ENCODE data around the gene NEK8.
A peak's percentile ranks its signal among the peaks of the same experiment; 100 is the strongest.

Gene NEK8

DNA sequence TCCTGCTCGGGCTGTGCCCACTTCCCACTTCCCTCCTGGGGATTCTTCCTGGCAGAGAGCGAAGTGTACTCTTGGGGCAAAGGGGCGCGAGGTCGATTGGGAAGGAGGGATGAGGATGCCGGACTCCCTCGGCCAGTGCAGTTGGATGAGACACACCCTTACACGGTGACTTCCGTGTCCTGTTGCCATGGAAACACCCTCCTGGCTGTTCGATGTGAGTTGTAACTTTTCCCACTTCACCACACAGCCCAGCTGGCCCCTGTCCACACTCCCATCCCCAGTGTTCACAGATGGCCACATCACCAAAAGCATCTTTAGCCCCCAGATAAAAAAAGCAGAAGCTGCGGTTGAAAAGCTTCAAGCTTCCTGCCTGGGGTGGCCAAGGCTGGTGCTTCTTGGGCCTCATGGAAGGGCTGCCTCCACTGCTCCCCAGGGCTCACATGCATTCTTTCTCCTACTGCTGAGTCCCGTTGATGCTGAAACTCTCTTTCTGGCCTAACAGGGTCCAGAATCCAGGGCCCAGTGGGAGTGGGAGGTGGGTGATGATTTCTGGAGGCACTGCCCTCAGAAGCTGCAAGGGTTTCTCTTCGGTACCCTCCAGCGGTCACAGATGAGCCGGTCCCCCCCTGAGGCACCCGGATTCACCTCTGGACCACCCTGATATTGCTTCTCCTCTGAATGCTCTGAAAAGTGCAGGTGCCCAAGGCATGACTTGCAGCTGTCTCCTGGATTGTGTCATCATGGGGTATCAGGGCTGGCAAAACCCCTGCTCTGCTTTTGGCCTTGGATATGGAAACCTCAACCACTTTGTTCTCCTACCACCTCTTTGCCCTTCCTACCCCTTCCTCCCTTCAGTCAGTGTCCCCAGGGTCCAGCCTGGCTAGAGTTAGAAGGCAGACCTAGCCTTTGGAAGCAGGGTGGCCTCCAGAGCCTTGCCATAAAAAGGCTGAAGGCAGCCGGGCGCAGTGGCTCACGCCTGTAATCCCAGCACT is 13.1 kb downstream of the NEK8 start:
- FAIRE-seq (peak; percentile 94), DNase-seq (ENCODE audit: extremely low spot score, insufficient read length, low read depth) (no peak)

DNA sequence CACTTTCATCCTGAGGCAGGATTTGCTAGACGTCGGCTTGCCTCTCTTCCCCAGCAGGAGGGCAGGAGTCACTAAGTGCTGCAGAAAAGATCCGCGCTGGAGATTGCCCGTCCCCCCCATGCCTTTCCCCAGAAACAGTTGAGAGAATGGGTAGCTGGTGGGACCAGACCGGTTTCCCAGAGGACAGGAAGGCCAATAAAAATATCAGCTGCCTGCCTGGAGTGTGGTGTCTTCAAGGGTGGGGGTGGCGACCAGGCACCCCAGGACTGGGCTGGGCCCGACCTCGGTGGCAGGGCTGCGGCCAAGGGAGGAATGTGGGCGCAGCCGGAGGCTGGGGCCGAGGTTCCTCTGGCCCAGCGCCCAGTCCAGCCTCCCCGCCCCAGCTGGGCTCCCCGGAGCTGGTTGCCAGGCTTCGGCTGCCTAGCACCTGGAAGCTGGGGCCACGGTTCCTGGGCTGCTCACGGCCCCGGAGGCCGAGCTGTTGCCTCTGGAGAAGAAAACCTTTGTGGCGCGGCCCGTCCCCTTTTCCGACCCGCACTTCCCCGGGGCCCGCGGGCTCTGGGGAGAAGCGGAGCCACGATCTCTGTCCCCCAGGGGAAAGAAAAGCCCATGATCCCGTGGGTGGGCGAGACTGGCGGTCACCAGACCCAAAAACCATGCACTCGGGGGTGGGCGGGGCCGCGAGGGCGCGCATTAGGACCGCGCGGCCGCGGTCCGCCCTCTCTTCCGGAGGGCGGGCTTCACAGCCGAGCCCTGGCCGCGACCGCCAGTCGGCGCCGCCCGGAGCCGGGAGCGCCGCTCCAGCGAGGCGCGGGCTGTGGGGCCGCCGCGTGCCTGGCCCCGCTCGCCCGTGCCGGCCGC is 14.9 kb downstream of the NEK8 start, which contains the start of gene TRAF4:
Gene TRAF4, plus strand, starts transcription at position 769 of the 861 bp plus-strand sequence. CDS start 102 bp downstream, outside the sequence.
- peak; percentile 48 for FAIRE-seq
- no peak for DNase-seq (ENCODE audit: extremely low spot score, insufficient read length, low read depth)

DNA sequence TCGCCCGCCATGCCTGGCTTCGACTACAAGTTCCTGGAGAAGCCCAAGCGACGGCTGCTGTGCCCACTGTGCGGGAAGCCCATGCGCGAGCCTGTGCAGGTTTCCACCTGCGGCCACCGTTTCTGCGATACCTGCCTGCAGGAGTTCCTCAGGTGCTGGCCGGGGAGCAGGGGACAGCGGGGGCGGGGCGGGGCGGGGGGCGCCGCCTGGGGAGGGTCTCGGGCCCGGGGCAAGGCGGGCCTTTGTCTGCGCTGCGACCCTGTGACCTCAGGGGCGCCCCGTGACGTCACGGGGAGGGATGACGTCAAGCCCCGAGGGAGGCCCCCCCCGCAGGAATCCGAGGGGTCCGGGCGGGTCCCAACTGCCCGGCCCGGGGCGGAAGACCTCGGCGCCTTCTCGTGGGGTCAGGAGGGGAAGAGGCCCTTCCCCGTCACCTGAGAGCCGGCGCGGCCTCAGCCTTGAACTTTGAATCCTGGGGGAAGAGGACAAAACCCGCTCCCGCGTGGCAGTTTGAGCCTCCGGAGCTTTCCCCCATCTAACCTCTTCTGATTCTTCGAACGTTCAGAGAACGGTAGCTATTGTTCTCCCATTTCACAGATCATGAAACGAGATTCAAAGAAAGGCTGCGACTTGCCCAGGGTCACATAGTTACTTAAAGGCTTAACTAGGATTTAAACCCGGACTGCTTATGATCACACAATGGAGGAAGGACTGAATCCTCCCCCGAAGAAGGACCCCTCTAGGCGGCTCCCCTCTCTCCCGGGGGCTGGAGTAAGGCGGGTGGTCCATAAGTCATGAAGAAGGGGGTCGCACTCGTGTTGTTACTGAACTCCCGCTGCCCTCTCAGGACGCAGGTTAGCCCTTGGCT is 15.8 kb downstream of the NEK8 start:
- DNase-seq (ENCODE audit: extremely low spot score, insufficient read length, low read depth) (no peak), FAIRE-seq (no peak)

GRCh38 chr17:28744972-28745785 is 16.6 kb downstream of the NEK8 start:
- DNase-seq (ENCODE audit: extremely low spot score, insufficient read length, low read depth) (no peak), FAIRE-seq (no peak)

- no peak for FAIRE-seq
These were observed 17.3 kb downstream of the NEK8 start for GRCh38 chr17:28745786-28746411.

DNA sequence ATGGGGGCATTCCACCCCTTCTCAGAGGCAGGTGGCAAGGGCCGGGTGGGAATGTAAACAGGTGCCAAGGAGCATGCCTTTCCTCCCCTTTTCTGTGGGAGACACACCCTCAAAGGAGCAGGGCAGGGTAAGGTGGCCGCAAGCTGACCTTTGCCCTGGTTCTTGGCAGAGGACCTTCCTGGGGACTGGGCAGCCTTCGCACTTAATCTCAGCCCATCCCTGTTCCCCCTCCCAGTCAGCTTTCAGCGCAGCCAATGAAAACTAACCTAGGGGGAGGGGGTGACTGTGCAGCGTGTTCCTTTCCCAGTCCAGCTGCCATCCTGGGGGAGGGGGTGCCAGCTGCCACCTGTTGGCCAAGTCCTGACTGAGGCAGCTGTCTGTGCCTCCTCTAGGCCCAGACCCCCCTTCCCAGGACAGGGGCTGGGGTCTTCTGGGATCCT is 18.0 kb downstream of the NEK8 start:
- DNase-seq (ENCODE audit: extremely low spot score, insufficient read length, low read depth) (no peak), FAIRE-seq (no peak)

More at GRCh38 chr17:28745786-28746411, 17.3 kb downstream of the NEK8 start:
- no peak for DNase-seq (ENCODE audit: extremely low spot score, insufficient read length, low read depth)

GRCh38 chr17:28747051-28747691 is 18.6 kb downstream of the NEK8 start:
- FAIRE-seq (no peak), DNase-seq (ENCODE audit: extremely low spot score, insufficient read length, low read depth) (no peak)

DNA sequence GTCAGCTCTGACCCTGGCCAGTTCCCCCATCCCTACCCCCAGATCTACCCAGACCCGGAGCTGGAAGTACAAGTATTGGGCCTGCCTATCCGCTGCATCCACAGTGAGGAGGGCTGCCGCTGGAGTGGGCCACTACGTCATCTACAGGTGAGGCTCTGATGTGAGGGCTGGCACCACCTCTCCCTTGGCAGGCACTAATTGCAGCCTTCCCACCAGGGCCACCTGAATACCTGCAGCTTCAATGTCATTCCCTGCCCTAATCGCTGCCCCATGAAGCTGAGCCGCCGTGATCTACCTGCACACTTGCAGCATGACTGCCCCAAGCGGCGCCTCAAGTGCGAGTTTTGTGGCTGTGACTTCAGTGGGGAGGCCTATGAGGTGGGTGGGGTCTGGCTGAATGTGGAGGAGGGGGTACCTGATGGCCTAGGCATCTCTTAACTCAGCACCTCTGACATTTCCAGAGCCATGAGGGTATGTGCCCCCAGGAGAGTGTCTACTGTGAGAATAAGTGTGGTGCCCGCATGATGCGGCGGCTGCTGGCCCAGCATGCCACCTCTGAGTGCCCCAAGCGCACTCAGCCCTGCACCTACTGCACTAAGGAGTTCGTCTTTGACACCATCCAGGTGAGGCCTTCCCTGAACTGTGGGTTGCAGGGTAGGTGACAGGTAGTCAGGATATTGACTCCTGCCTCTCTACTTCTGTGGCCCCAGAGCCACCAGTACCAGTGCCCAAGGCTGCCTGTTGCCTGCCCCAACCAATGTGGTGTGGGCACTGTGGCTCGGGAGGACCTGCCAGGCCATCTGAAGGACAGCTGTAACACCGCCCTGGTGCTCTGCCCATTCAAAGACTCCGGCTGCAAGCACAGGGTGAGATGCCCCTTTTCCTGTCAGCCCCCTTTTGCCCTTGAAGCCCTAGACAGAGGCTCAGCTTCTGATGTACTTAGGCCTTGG is 19.5 kb downstream of the NEK8 start:
- FAIRE-seq: no peak

GRCh38 chr17:28748852-28749515 is 20.4 kb downstream of the NEK8 start:
- FAIRE-seq (no peak), DNase-seq (ENCODE audit: extremely low spot score, insufficient read length, low read depth) (no peak)

More for the DNA sequence above, 19.5 kb downstream of the NEK8 start:
- DNase-seq (ENCODE audit: extremely low spot score, insufficient read length, low read depth): no peak

- no peak for DNase-seq (ENCODE audit: extremely low spot score, insufficient read length, low read depth)
These were observed 21.1 kb downstream of the NEK8 start for GRCh38 chr17:28749516-28750177.

GRCh38 chr17:28750178-28751047 is 21.8 kb downstream of the NEK8 start:
- peak; percentile 89 for FAIRE-seq
- no peak for DNase-seq (ENCODE audit: extremely low spot score, insufficient read length, low read depth)

More at GRCh38 chr17:28749516-28750177, 21.1 kb downstream of the NEK8 start:
- FAIRE-seq: no peak

DNA sequence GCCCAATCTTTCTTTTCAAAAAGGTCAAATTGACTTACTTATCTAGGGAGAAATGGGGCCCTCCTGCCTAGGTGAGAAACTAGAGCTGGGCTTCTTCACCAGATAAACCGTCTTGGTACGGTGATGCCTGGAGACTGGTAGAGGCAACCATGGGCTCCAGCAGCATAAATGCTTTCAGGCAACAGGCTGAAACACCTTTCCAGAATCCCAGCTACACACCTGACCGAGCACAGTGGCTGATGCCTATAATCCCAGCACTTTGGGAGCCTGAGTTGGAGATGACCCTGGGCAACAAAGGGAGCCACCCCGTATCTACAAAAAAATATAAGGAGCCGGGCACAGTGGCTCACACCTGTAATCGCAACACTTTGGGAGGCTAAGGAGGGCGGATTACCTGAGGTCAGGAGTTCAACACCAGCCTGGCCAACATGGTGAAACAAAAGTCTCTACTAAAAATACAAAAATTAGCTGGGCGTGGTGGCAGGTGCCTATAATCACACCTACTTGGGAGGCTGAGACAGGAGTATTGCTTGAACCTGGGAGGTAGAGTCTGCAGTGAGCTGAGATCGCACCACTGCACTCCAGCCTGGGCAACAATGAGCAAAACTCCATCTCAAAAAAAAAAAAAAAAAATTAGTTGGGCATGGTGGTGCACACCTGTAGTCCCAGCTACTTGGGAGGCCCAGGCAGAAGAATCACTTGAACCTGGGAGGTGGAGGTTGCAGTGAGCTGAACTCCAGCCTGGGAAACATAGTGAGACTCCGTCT is 23.2 kb downstream of the NEK8 start:
- DNase-seq (ENCODE audit: extremely low spot score, insufficient read length, low read depth) (no peak), FAIRE-seq (no peak)

- FAIRE-seq: no peak
- DNase-seq (ENCODE audit: extremely low spot score, insufficient read length, low read depth): no peak
These were observed 26.9 kb downstream of the NEK8 start for GRCh38 chr17:28755486-28755885.
